Astrocyte of the cerebellum (primary cell): ENCODE measurements around the gene ANKRD11.

Experiments
- DNase-seq: peaks from one replicate; pipeline ENCODE4 v3.0.0-alpha.2; 2011; ENCODE audit warnings: low read depth
- H3K4me3 ChIP-seq: 2 replicates; pipeline ENCODE4 v1.5.1; 2011; ENCODE audit warnings: mild to moderate bottlenecking, low read depth, low read length, moderate library complexity
- CTCF ChIP-seq: IDR thresholded peaks from 2 replicates; pipeline ENCODE4 v1.5.1; 2012; ENCODE audit warnings: low read length, low read depth, moderate library complexity, mild to moderate bottlenecking; ENCODE audit errors: missing control alignments
- in situ Hi-C: cut with HindIII; loops from 2 replicates; pipeline ENCODE4 v1.10.0; 2017; ENCODE audit warnings: low sequenced_read_pairs

ANKRD11 gene

GRCh38 chr16:89402962-89403361 lies 87.4 kb downstream of the ANKRD11 start:
- no peak overlapping the region for H3K4me3 ChIP-seq
- DNase-seq, result no peak
- no peak for TF ChIP-seq CTCF
- in situ Hi-C loops, result no loop called here

GRCh38 chr16:89401641-89402445 lies 88.5 kb downstream of the ANKRD11 start:
- no peak for TF ChIP-seq CTCF
- DNase-seq, result no peak
- no peak overlapping the region for H3K4me3 ChIP-seq
- in situ Hi-C loops, result no loop called here

- in situ Hi-C loops, result no loop called here
- no peak overlapping the region for H3K4me3 ChIP-seq
- DNase-seq, result no peak
- no peak for TF ChIP-seq CTCF
Measured at GRCh38 chr16:89401205-89401604, 89.2 kb downstream of the ANKRD11 start.

GRCh38 chr16:89400740-89401139 lies 89.6 kb downstream of the ANKRD11 start:
- no peak for TF ChIP-seq CTCF
- no peak for DNase-seq
- H3K4me3 ChIP-seq, result no peak overlapping the region
- in situ Hi-C loops, result no loop called here

- in situ Hi-C loops, result no loop called here
- no peak for TF ChIP-seq CTCF
- no peak overlapping the region for H3K4me3 ChIP-seq
- DNase-seq, result no peak
Measured at GRCh38 chr16:89398924-89399323, 91.4 kb downstream of the ANKRD11 start.

- DNase-seq, result no peak
- in situ Hi-C loops, result no loop called here
- no peak overlapping the region for H3K4me3 ChIP-seq
- TF ChIP-seq CTCF, result no peak
Measured at GRCh38 chr16:89397331-89397861, 93.0 kb downstream of the ANKRD11 start.
